Loucy (cell line): ENCODE measurements around the gene KPNA4.
"Not testable (repeated sequence)": the region's sequence is repeated elsewhere in the genome, so short reads cannot be mapped to it uniquely, and the experiment has no call there.

Experiments used
- H2AFZ ChIP-seq: fragments of 200-600 bp; sonication (generic); 2 replicates; pipeline ENCODE4 v1.6.0; 2016; ENCODE audit warnings: antibody characterized with exemption, mild to moderate bottlenecking, low read length, moderate library complexity
- H3F3A ChIP-seq: fragments of 200-600 bp; 2 replicates; pipeline ENCODE4 v1.6.0; 2016; ENCODE audit warnings: antibody characterized with exemption, low read depth, mild to moderate bottlenecking
- H3K27me3 ChIP-seq: fragments of 200-600 bp; sonication (generic); 2 replicates; pipeline ENCODE4 v1.6.1; 2014; ENCODE audit warnings: low read length, mild to moderate bottlenecking; ENCODE audit not compliant: insufficient read depth, poor library complexity, severe bottlenecking
- H3K36me3 ChIP-seq: fragments of 200-600 bp; sonication (generic); 2 replicates; pipeline ENCODE4 v1.6.1; 2016; ENCODE audit warnings: low read length; ENCODE audit not compliant: insufficient read depth
- H3K4me1 ChIP-seq: fragments of 200-600 bp; sonication (generic); 2 replicates; pipeline ENCODE4 v1.5.1; 2014; ENCODE audit warnings: low read length, mild to moderate bottlenecking; ENCODE audit not compliant: insufficient read depth, poor library complexity, severe bottlenecking
- H3K4me2 ChIP-seq: fragments of 200-600 bp; sonication (generic); 2 replicates; pipeline ENCODE4 v1.6.0; 2014; ENCODE audit warnings: antibody characterized with exemption, low read length, low read depth, mild to moderate bottlenecking; ENCODE audit not compliant: poor library complexity, severe bottlenecking
- H3K4me3 ChIP-seq: fragments of 200-600 bp; sonication (generic); 2 replicates; pipeline ENCODE4 v1.5.1; 2014; ENCODE audit warnings: low read length, mild to moderate bottlenecking, mixed read lengths; ENCODE audit not compliant: poor library complexity, severe bottlenecking
- H3K79me2 ChIP-seq: fragments of 200-600 bp; sonication (generic); 2 replicates; pipeline ENCODE4 v1.6.1; 2014; ENCODE audit warnings: low read length; ENCODE audit not compliant: insufficient read depth
- H3K9ac ChIP-seq: fragments of 200-600 bp; sonication (generic); 2 replicates; pipeline ENCODE4 v1.6.0; 2014; ENCODE audit warnings: mild to moderate bottlenecking, low read depth, low read length, moderate library complexity; ENCODE audit not compliant: poor library complexity, severe bottlenecking
- H3K9me2 ChIP-seq: fragments of 200-600 bp; sonication (generic); replicated peaks from 2 replicates; pipeline ENCODE4 v1.6.1; 2016; ENCODE audit warnings: low read depth, low read length, mixed read lengths
- H3K9me3 ChIP-seq: fragments of 200-600 bp; sonication (generic); 2 replicates; pipeline ENCODE4 v1.6.1; 2014; ENCODE audit warnings: mild to moderate bottlenecking, antibody characterized with exemption, low read length, low read depth; ENCODE audit not compliant: insufficient read depth
- H4K20me1 ChIP-seq: fragments of 200-600 bp; sonication (generic); 2 replicates; pipeline ENCODE4 v1.6.0; 2014; ENCODE audit warnings: antibody characterized with exemption, low read length, mild to moderate bottlenecking; ENCODE audit not compliant: insufficient read depth, poor library complexity, severe bottlenecking
- EZH2phosphoT487 ChIP-seq: fragments of 200-600 bp; IDR thresholded peaks from 2 replicates; pipeline ENCODE4 v1.6.1; 2018; ENCODE audit warnings: antibody characterized with exemption, mild to moderate bottlenecking, moderate library complexity, borderline replicate concordance
- TF ChIP-seq, protein P1 (sequence below): fragments of 200-600 bp; sonication (generic); conservative IDR thresholded peaks from 2 replicates; pipeline ENCODE4 v1.5.1; 2014; ENCODE audit warnings: mild to moderate bottlenecking, antibody characterized with exemption, low read length

KPNA4 gene

DNA sequence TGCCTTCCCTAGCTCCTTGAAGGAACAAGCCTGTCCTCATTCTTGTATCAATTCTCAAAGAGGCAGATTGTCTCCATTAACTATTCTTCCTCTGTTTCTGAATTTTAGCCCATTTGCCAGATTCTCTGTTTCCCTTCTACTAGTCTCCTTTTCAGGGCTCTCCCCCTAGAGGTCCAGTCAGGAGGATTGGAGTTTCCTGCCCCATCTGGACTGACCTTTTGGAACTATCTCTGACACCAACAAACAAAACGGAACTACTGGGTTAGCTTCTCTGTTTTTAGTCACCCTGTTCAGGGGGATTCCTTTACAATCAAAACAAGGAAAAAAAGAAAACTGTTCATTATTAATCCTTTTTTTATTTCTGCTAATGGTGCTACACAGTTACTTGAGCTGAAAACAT, 10.2 kb upstream of the KPNA4 start:
- no peaks in the 10 kb centered on the region for H3K36me3 ChIP-seq
- TF ChIP-seq EZH2phosphoT487: no peak
- TF ChIP-seq, protein P1, sequence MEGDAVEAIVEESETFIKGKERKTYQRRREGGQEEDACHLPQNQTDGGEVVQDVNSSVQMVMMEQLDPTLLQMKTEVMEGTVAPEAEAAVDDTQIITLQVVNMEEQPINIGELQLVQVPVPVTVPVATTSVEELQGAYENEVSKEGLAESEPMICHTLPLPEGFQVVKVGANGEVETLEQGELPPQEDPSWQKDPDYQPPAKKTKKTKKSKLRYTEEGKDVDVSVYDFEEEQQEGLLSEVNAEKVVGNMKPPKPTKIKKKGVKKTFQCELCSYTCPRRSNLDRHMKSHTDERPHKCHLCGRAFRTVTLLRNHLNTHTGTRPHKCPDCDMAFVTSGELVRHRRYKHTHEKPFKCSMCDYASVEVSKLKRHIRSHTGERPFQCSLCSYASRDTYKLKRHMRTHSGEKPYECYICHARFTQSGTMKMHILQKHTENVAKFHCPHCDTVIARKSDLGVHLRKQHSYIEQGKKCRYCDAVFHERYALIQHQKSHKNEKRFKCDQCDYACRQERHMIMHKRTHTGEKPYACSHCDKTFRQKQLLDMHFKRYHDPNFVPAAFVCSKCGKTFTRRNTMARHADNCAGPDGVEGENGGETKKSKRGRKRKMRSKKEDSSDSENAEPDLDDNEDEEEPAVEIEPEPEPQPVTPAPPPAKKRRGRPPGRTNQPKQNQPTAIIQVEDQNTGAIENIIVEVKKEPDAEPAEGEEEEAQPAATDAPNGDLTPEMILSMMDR: no peak

DNA sequence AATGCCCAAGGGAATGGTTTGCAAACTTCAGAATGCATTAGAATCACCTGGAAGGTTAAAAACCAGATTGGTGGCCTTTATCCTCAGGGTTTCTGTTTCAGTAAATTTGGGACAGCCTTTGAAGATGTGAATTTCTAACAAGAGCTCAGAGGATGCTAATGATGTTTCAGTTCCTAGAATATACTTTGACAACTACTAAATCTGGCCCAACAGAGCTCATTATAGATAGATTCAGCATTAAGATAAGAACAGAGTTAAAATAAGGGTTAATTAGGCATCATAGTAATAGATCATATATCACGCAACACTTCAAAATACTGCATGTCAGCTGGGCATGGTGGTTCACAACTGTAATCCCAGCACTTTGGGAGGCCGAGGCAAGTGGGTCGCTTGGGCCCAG, 9.3 kb upstream of the KPNA4 start:
- Histone ChIP-seq H3K9me2 (no peaks in the 10 kb centered on the region), H3K9ac (no peak overlapping the region), H2AFZ (no peak overlapping the region), H3K79me2 (no peaks in the 10 kb centered on the region), H3K4me1 (no peaks in the 10 kb centered on the region), H3K4me2 (no peak overlapping the region), H3K27me3 (no peaks in the 10 kb centered on the region), H4K20me1 (no peaks in the 10 kb centered on the region), H3K9me3 (no peaks in the 10 kb centered on the region), H3K36me3 (no peaks in the 10 kb centered on the region), H3K4me3 (no peak overlapping the region), H3F3A (no peaks in the 10 kb centered on the region)
- TF ChIP-seq EZH2phosphoT487: no peak
- TF ChIP-seq, protein P1: no peak

More for the DNA sequence above, 10.2 kb upstream of the KPNA4 start:
- Histone ChIP-seq H3F3A (no peaks in the 10 kb centered on the region), H2AFZ (no peak overlapping the region), H3K9me2 (no peaks in the 10 kb centered on the region), H3K9ac (no peak overlapping the region), H3K4me1 (no peaks in the 10 kb centered on the region), H3K4me2 (no peak overlapping the region), H3K27me3 (no peaks in the 10 kb centered on the region), H3K79me2 (no peaks in the 10 kb centered on the region), H4K20me1 (no peaks in the 10 kb centered on the region), H3K9me3 (no peaks in the 10 kb centered on the region), H3K4me3 (no peak overlapping the region)

DNA sequence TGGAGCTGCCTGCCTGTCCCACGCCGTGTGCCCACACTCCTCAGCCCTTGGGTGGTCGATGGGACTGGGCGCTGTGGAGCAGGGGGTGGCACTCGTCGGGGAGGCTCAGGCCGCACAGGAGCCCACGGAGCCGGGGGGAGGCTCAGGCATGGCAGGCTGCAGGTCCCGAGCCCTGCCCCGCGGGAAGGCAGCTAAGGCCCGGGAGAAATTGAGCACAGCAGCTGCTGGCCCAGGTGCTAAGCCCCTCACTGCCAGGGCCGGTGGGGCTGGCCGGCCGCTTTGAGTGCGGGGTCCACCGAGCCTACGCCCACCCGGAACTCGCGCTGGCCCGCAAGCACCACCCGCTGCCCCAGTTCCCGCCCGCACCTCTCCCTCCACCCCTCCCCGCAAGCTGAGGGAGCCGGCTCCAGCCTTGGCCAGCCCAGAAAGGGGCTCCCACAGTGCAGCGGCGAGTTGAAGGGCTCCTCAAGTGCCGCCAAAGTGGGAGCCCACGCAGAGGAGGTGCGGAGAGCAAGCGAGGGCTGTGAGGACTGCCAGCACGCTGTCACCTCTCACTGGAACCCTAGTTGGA, 8.7 kb upstream of the KPNA4 start:
- H3K36me3 ChIP-seq, H3K9ac ChIP-seq, H3K9me2 ChIP-seq, H3K4me3 ChIP-seq, H4K20me1 ChIP-seq, H2AFZ ChIP-seq, H3K4me1 ChIP-seq, H3K27me3 ChIP-seq, H3K4me2 ChIP-seq, H3K9me3 ChIP-seq, H3F3A ChIP-seq, H3K79me2 ChIP-seq: not testable (repeated sequence)

DNA sequence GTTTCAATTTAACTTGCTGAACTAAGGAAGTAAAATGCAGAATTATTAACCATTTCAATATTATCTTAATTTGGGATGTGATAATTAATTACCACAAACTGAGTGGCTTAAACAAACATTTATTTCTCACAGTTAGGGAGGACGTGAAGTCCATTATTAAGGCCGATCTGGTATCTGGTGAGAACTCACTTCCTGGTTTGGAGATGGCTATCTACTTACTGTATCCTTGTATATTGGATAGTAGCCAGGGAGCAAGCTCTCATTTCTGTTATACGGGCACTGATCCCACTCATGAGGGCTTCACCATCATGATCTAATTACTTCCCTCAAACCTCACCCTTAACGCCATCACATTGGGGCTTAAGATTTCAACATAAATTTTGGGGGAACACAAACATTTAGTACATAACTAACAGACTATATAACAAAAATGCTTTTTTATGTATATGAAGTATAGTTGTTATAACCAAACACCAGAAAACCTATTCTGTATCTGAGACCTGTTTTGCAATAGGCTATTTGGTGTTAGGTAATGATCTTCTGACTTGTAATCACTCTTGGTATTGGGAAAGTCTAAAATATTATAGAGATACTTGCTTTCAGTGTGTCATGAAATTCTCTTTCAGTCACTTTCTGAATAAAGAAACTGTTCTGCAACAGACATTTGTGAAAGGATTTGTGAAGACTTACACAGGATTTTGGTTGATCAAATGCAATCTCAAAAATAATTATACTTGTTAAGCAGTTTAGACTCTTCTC, 4.7 kb upstream of the KPNA4 start:
- Histone ChIP-seq H3K9ac (no peak overlapping the region), H3K9me3 (no peaks in the 10 kb centered on the region), H3K36me3 (no peaks in the 10 kb centered on the region), H3K4me1 (peaks cover 10% of the 10 kb centered on the region), H4K20me1 (no peaks in the 10 kb centered on the region), H3K79me2 (peaks cover 10% of the 10 kb centered on the region), H3K9me2 (no peaks in the 10 kb centered on the region), H3K4me3 (no peak overlapping the region), H3K27me3 (no peaks in the 10 kb centered on the region), H3F3A (no peaks in the 10 kb centered on the region), H2AFZ (no peak overlapping the region), H3K4me2 (no peak overlapping the region)
- TF ChIP-seq EZH2phosphoT487: no peak
- TF ChIP-seq, protein P1: no peak
